MCF 10A (cell line): ENCODE results near the gene CPNE2. TPM values are rescaled to one million over a fixed set of nuclear protein-coding genes. Genes with fewer than 3 reads are reported as not detected.

ENCODE experiments used
- BruUV-seq: library from RNA; stranded (reverse); fragments of 400-500 nt; replicated peaks from 2 replicates; lab custom pipeline; 2021; lab: Mats Ljungman, UMichigan
- CTCF ChIA-PET: fragments of 300-600 bp; sonication (Branson Sonifier 250); formaldehyde crosslinking; extraction: SDS; loops from one replicate; lab custom pipeline; 2021; ENCODE audit warnings: antibody characterized with exemption, inconsistent platforms; lab: Yijun Ruan, JAX
- POLR2A ChIA-PET: fragments of 300-600, 350-650 bp; sonication (Branson Sonifier 250); formaldehyde crosslinking; extraction: SDS; loops from one replicate; lab custom pipeline; 2020; ENCODE audit warnings: antibody characterized with exemption, inconsistent platforms; lab: Yijun Ruan, JAX
- DNase-seq: peaks from one replicate; pipeline ENCODE4 v3.0.0-alpha.2; 2018; ENCODE audit not compliant: unreplicated experiment
- H3K27ac Mint-ChIP-seq: one replicate; pipeline ENCODE4 v1.8.0; 2022; ENCODE audit warnings: mild to moderate bottlenecking, low read depth, mixed read lengths; ENCODE audit not compliant: unreplicated experiment
- H3K27me3 Mint-ChIP-seq: one replicate; pipeline ENCODE4 v1.8.0; 2022; ENCODE audit warnings: mixed read lengths; ENCODE audit not compliant: insufficient read depth, unreplicated experiment
- H3K36me3 Mint-ChIP-seq: one replicate; pipeline ENCODE4 v1.8.0; 2022; ENCODE audit warnings: mild to moderate bottlenecking, moderate library complexity, mixed read lengths; ENCODE audit not compliant: insufficient read depth, unreplicated experiment
- H3K4me1 Mint-ChIP-seq: one replicate; pipeline ENCODE4 v1.8.0; 2022; ENCODE audit warnings: mixed read lengths; ENCODE audit not compliant: insufficient read depth, unreplicated experiment
- H3K4me3 Mint-ChIP-seq: one replicate; pipeline ENCODE4 v1.8.0; 2022; ENCODE audit warnings: mild to moderate bottlenecking, moderate library complexity, mixed read lengths; ENCODE audit not compliant: unreplicated experiment
- H3K9me3 Mint-ChIP-seq: one replicate; pipeline ENCODE4 v1.8.0; 2022; ENCODE audit warnings: mixed read lengths; ENCODE audit not compliant: unreplicated experiment
- CTCF ChIP-seq: fragments of 200-600 bp; IDR thresholded peaks from one replicate; pipeline ENCODE4 v1.8.0; 2022; ENCODE audit warnings: antibody characterized with exemption, mild to moderate bottlenecking; ENCODE audit not compliant: unreplicated experiment
- intact Hi-C: fragments of 100-400 bp; cut with micrococcal nuclease; formaldehyde crosslinking; loops from 2 replicates; pipeline ENCODE4 v1.14.1; 2022
- total RNA-seq: library from RNA; stranded (reverse); gene quantifications from 2 replicates; pipeline ENCODE4 v1.2.3, GENCODE V29; 2022

Gene CPNE2
- total RNA-seq, 1 experiment from 2014 or later, result 6.7 TPM

GRCh38 chr16:57192146-57192545 is 99.8 kb downstream of the CPNE2 start:
- peak overlapping the region; percentile 85 for H3K27ac Mint-ChIP-seq
- CTCF ChIA-PET, result interaction anchor here (0.6 kb wide), 2 partner anchors 85 to 1545 kb away, joined by 3 to 5 read pairs; no protein-coding TSS in a partner anchor
- no peaks in the 10 kb centered on the region for H3K27me3 Mint-ChIP-seq
- no peak for DNase-seq
- BruUV-seq, result no TSS peak
- H3K9me3 Mint-ChIP-seq, result no peaks in the 10 kb centered on the region
- H3K36me3 Mint-ChIP-seq, result peaks cover 25% of the 10 kb centered on the region
- intact Hi-C loops, result no loop called here
- TF ChIP-seq CTCF, result no peak
- peaks cover 50% of the 10 kb centered on the region for H3K4me1 Mint-ChIP-seq
- H3K4me3 Mint-ChIP-seq, result no peak overlapping the region
- POLR2A ChIA-PET, result interaction anchor here (0.9 to 1.7 kb wide), 4 partner anchors 13 to 212 kb away, joined by 3 to 6 read pairs (median 4); partner anchors contain the start of gene CCL17

- H3K27me3 Mint-ChIP-seq, result no peaks in the 10 kb centered on the region
- H3K9me3 Mint-ChIP-seq, result no peaks in the 10 kb centered on the region
- intact Hi-C loops, result no loop called here
- H3K4me3 Mint-ChIP-seq, result peak overlapping the region; percentile 47
- no peak for TF ChIP-seq CTCF
- POLR2A ChIA-PET, result interaction anchor here (0.8 to 4.6 kb wide), 9 partner anchors 8 to 254 kb away, joined by 3 to 57 read pairs (median 3); partner anchors contain the start of genes ARL2BP, CIAPIN1, COQ9 and PSME3IP1
- no TSS peak for BruUV-seq
- H3K27ac Mint-ChIP-seq, result peak overlapping the region; percentile 85
- peaks cover 25% of the 10 kb centered on the region for H3K36me3 Mint-ChIP-seq
- peak; percentile 44 for DNase-seq
- peaks cover 48% of the 10 kb centered on the region for H3K4me1 Mint-ChIP-seq
- CTCF ChIA-PET, result interaction anchor here (0.6 to 1.0 kb wide), 3 partner anchors 85 to 1546 kb away, joined by 3 to 5 read pairs (median 3); no protein-coding TSS in a partner anchor
Measured at GRCh38 chr16:57192720-57193486, 100.5 kb downstream of the CPNE2 start.

DNA sequence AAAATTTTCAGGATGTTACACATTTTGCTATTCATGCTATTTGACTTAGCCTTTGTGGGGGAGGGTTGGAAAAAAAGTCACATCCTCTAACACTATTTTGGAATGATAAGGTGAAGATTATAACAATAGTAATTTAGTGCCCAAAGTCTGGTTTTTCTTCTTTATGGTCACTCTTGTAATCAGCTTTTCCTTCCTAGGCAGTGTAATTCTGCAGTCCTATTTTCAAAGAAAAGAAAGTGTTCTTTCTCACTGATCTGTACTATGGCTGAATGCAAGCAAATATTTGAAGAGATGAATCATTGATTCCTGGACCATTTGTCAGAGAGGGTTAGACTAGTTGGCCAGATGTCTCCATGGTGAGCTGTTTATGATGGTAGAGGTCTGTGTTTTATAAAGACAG is 102.1 kb downstream of the CPNE2 start:
- Mint-ChIP-seq H3K27me3 (no peaks in the 10 kb centered on the region), H3K27ac (peak overlapping the region; percentile 85), H3K36me3 (peaks cover 27% of the 10 kb centered on the region), H3K9me3 (no peaks in the 10 kb centered on the region), H3K4me3 (peak overlapping the region; percentile 53), H3K4me1 (peaks cover 39% of the 10 kb centered on the region)
- BruUV-seq, result no TSS peak
- ChIA-PET CTCF (interaction anchor here (0.5 to 1.0 kb wide), 4 partner anchors 61 to 223 kb away, joined by 3 read pairs; no protein-coding TSS in a partner anchor), POLR2A (interaction anchor here (0.7 to 4.6 kb wide), 8 partner anchors 10 to 86 kb away, joined by 3 to 57 read pairs (median 4); partner anchors contain the start of genes PSME3IP1 and RSPRY1)
- intact Hi-C loops, result no loop called here
- TF ChIP-seq CTCF, result no peak
- peak; percentile 71 for DNase-seq

DNA sequence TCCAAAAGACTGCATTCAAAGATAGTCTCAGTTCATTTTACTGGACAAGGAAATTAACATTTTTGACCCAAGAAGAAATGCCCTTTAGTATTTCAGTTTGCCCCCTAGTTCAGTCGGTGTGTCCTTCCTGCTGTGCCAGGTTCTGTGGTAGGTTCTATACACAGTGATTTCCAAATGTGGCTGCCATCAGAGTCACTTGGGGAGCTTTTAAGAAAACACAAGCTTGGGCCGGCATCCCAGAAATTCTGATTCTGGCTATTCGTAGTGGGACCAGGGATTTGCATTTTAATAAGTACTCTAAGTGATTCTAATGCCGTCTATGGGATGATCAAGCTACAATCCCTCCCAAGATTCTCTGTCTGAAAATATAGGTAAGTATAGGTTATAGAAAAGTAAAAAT is 103.9 kb downstream of the CPNE2 start:
- ChIA-PET POLR2A (interaction anchor here (0.6 to 4.6 kb wide), 4 partner anchors 9 to 59 kb away, joined by 3 to 57 read pairs (median 8); partner anchors contain the start of genes PSME3IP1 and RSPRY1), CTCF (interaction anchor here (0.9 to 1.1 kb wide), 2 partner anchors 9 to 13 kb away, joined by 4 read pairs; no protein-coding TSS in a partner anchor)
- Mint-ChIP-seq H3K4me1 (peaks cover 25% of the 10 kb centered on the region), H3K27me3 (no peaks in the 10 kb centered on the region), H3K27ac (no peak overlapping the region), H3K36me3 (peaks cover 20% of the 10 kb centered on the region), H3K9me3 (no peaks in the 10 kb centered on the region), H3K4me3 (no peak overlapping the region)
- DNase-seq, result no peak
- TF ChIP-seq CTCF, result no peak
- BruUV-seq, result no TSS peak
- intact Hi-C loops, result no loop called here
